H1 (cell line): ENCODE results near the gene TNRC6C. TPM values are rescaled to one million over a fixed set of nuclear protein-coding genes. Genes with fewer than 3 reads are reported as not detected.
"Not testable (repeated sequence)": the region's sequence is repeated elsewhere in the genome, so short reads cannot be mapped to it uniquely, and the experiment has no call there.

ENCODE experiments used
- CTCF ChIA-PET: fragments of 300-600 bp; sonication (Branson Sonifier 250); formaldehyde crosslinking; loops from one replicate; lab custom pipeline; 2021; ENCODE audit not compliant: partially characterized antibody; lab: Charles Lee
- POLR2A ChIA-PET: fragments of 300-600 bp; sonication (Branson Sonifier 250); formaldehyde crosslinking; loops from one replicate; lab custom pipeline; 2021; ENCODE audit warnings: inconsistent platforms; ENCODE audit not compliant: partially characterized antibody; lab: Charles Lee
- DNase-seq, 2 experiments: peaks; one replicate each; pipeline versions ENCODE4 v3.0.0 to v3.0.0-alpha.2; 2010 to 2022; ENCODE audit warnings: low spot score in 2 of 2, low read depth in 1 of 2, mixed read lengths in 1 of 2
- FAIRE-seq: peaks from 2 replicates; lab custom pipeline; 2011; peaks lifted over from hg19 to GRCh38; lab: Jason Lieb, UNC
- H2AFZ ChIP-seq: 2 replicates; pipeline ENCODE4 v1.8.1; 2012; ENCODE audit warnings: low read length, inconsistent platforms
- H2AK5ac ChIP-seq: 2 replicates; pipeline ENCODE4 v1.6.1; 2013; ENCODE audit warnings: low read depth, low read length
- H2BK120ac ChIP-seq: replicated peaks from 2 replicates; pipeline ENCODE3; 2013; ENCODE audit warnings: low read depth, low read length, inconsistent platforms
- H2BK12ac ChIP-seq: 2 replicates; pipeline ENCODE4 v1.6.1; 2013; ENCODE audit warnings: low read depth, low read length
- H2BK15ac ChIP-seq: 2 replicates; pipeline ENCODE4 v1.6.1; 2013; ENCODE audit warnings: low read length
- H2BK20ac ChIP-seq: 2 replicates; pipeline ENCODE4 v1.6.1; 2013; ENCODE audit warnings: low read length
- H2BK5ac ChIP-seq: 2 replicates; pipeline ENCODE4 v1.6.1; 2013; ENCODE audit warnings: low read depth, low read length
- H3K14ac ChIP-seq: 2 replicates; pipeline ENCODE4 v1.6.1; 2013; ENCODE audit warnings: inconsistent platforms; ENCODE audit not compliant: insufficient read length
- H3K18ac ChIP-seq: 2 replicates; pipeline ENCODE4 v1.6.1; 2013; ENCODE audit warnings: low read length; ENCODE audit errors: extremely low read depth
- H3K23ac ChIP-seq: 2 replicates; pipeline ENCODE4 v1.6.1; 2013; ENCODE audit warnings: inconsistent platforms; ENCODE audit not compliant: insufficient read length
- H3K23me2 ChIP-seq: 2 replicates; pipeline ENCODE4 v1.6.1; 2013; ENCODE audit warnings: low read depth, low read length
- H3K27ac ChIP-seq: 2 replicates; pipeline ENCODE4 v1.6.1; 2011; ENCODE audit warnings: low read depth, low read length, inconsistent platforms
- H3K27me3 ChIP-seq, 4 experiments: replicated peaks in 1 of 4; 1 replicate in 1 of 4; 2 replicates in 3 of 4; pipeline versions ENCODE4 v1.6.1 to v1.8.1; 2011 to 2013; ENCODE audit warnings: low read length in 3 of 4, mild to moderate bottlenecking in 3 of 4, inconsistent platforms in 2 of 4, mixed read lengths in 2 of 4, moderate library complexity in 1 of 4; ENCODE audit not compliant: control insufficient read depth in 3 of 4, insufficient read depth in 3 of 4; ENCODE audit errors: extremely low read depth in 1 of 4
- H3K36me3 ChIP-seq, 4 experiments: 2 replicates each; pipeline versions ENCODE4 v1.6.1 to v1.8.1; 2011 to 2013; ENCODE audit warnings: mild to moderate bottlenecking in 4 of 4, low read length in 3 of 4, moderate library complexity in 2 of 4, control low read depth in 1 of 4, inconsistent platforms in 1 of 4; ENCODE audit not compliant: insufficient read depth in 4 of 4, control insufficient read depth in 2 of 4
- H3K4ac ChIP-seq: replicated peaks from 2 replicates; pipeline ENCODE3; 2013; ENCODE audit warnings: low read length, low read depth, mixed read lengths, inconsistent platforms; ENCODE audit not compliant: insufficient read length
- H3K4me1 ChIP-seq, 4 experiments: replicated peaks in 1 of 4; 1 replicate in 1 of 4; 2 replicates in 3 of 4; pipeline versions ENCODE4 v1.6.1 to v1.8.1; 2011 to 2013; ENCODE audit warnings: low read length in 3 of 4, inconsistent platforms in 2 of 4, mixed read lengths in 1 of 4; ENCODE audit not compliant: insufficient read depth in 4 of 4, control insufficient read depth in 3 of 4
- H3K4me2 ChIP-seq, 2 experiments: 2 replicates each; pipeline versions ENCODE4 v1.6.1 to v1.8.1; 2011 to 2013; ENCODE audit warnings: low read depth in 2 of 2, low read length in 2 of 2, control low read depth in 1 of 2, inconsistent platforms in 1 of 2, mild to moderate bottlenecking in 1 of 2; ENCODE audit not compliant: insufficient read depth in 1 of 2
- H3K4me3 ChIP-seq, 4 experiments: fragments of 200-600, 300-600 bp in 1 of 4; sonication (generic), shearing (Covaris generic), sonication (Bioruptor Twin) in 1 of 4; 2 replicates each; pipeline versions ENCODE4 v1.5.1 to v1.8.1; 2011 to 2016; ENCODE audit warnings: low read length in 4 of 4, low read depth in 3 of 4, control low read depth in 2 of 4, inconsistent platforms in 2 of 4, mild to moderate bottlenecking in 2 of 4, mixed read lengths in 1 of 4, moderate library complexity in 1 of 4; ENCODE audit not compliant: insufficient read depth in 2 of 4; ENCODE audit errors: extremely low read depth in 1 of 4
- H3K56ac ChIP-seq: replicated peaks from 2 replicates; pipeline ENCODE3; 2013; ENCODE audit warnings: low read depth, mild to moderate bottlenecking, mixed read lengths, low read length, inconsistent platforms; ENCODE audit not compliant: insufficient read length
- H3K79me1 ChIP-seq: 2 replicates; pipeline ENCODE4 v1.6.1; 2013; ENCODE audit warnings: low read depth, low read length, control low read depth
- H3K79me2 ChIP-seq, 2 experiments: 2 replicates each; pipeline versions ENCODE4 v1.6.1 to v1.8.1; 2012 to 2013; ENCODE audit warnings: low read length in 2 of 2, mild to moderate bottlenecking in 2 of 2, inconsistent platforms in 1 of 2; ENCODE audit not compliant: insufficient read depth in 2 of 2, control insufficient read depth in 1 of 2
- H3K9ac ChIP-seq, 4 experiments: replicated peaks in 1 of 4; 1 replicate in 1 of 4; 2 replicates in 3 of 4; pipeline versions ENCODE4 v1.6.1 to v1.8.1; 2011 to 2013; ENCODE audit warnings: low read depth in 3 of 4, low read length in 3 of 4, control low read depth in 2 of 4, mild to moderate bottlenecking in 2 of 4, moderate library complexity in 2 of 4, inconsistent platforms in 1 of 4; ENCODE audit errors: extremely low read depth in 1 of 4
- H3K9me3 ChIP-seq, 2 experiments: 2 replicates each; pipeline versions ENCODE4 v1.6.1 to v1.8.1; 2012 to 2013; ENCODE audit warnings: mild to moderate bottlenecking in 2 of 2, moderate library complexity in 2 of 2, control low read depth in 1 of 2, inconsistent platforms in 1 of 2, low read depth in 1 of 2, low read length in 1 of 2, mixed read lengths in 1 of 2; ENCODE audit not compliant: insufficient read depth in 2 of 2
- H4K20me1 ChIP-seq, 2 experiments: replicated peaks in 1 of 2; 2 replicates each; pipeline versions ENCODE3 to v1.8.1; 2011 to 2013; ENCODE audit warnings: inconsistent platforms in 2 of 2, low read length in 2 of 2, mild to moderate bottlenecking in 1 of 2; ENCODE audit not compliant: insufficient read depth in 2 of 2, control insufficient read depth in 1 of 2
- H4K5ac ChIP-seq: 2 replicates; pipeline ENCODE4 v1.6.1; 2013; ENCODE audit warnings: low read length, low read depth, mixed read lengths, inconsistent platforms; ENCODE audit not compliant: insufficient read length
- H4K8ac ChIP-seq: 2 replicates; pipeline ENCODE4 v1.8.0; 2013; ENCODE audit warnings: mild to moderate bottlenecking, moderate library complexity, low read length, inconsistent platforms; ENCODE audit not compliant: insufficient read depth; ENCODE audit errors: extremely low read depth
- H4K91ac ChIP-seq: replicated peaks from 2 replicates; pipeline ENCODE3; 2013; ENCODE audit warnings: low read length, mixed read lengths, inconsistent platforms; ENCODE audit not compliant: insufficient read length
- WGBS, 2 experiments: shearing (Covaris generic) in 1 of 2; methylation state at CpG; one replicate each; pipeline versions ENCODE4 v1.1.6 to v1.1.7; 2013 to 2015; ENCODE audit warnings: low lambda C conversion rate in 2 of 2, mixed read lengths in 2 of 2, inconsistent platforms in 1 of 2, low coverage in 1 of 2, missing lambda C conversion rate in 1 of 2; ENCODE audit not compliant: insufficient replicate concordance in 2 of 2, insufficient coverage in 1 of 2, insufficient read length in 1 of 2; ENCODE audit errors: extremely low coverage in 1 of 2, missing lambda C conversion rate in 1 of 2; 5-methylcytosine and 5-hydroxymethylcytosine counted together
- polyA plus RNA-seq, 7 experiments: library from polyadenylated mRNA; depleted of rRNA in 3 of 7; stranded (reverse) in 5 of 7; unstranded in 2 of 7; fragments of >200 nt in 5 of 7; fragments of 200-250 nt in 2 of 7; gene quantifications; 1 replicate in 5 of 7; 2 replicates in 1 of 7; 4 replicates in 1 of 7; pipeline versions ENCODE4 v1.2.1 to v1.2.3, GENCODE V29; 2011 to 2013; ENCODE audit warnings: missing spikeins in 2 of 7, mixed read lengths in 2 of 7
- total RNA-seq: library from RNA; stranded (reverse); fragmentation: NEBNext Ultra II Directional; extraction: Animal tissue kit (Norgen Biotek cat#: 25700); gene quantifications from 2 replicates; pipeline ENCODE4 v1.2.1, GENCODE V29; 2021

TNRC6C gene
- total and polyA plus RNA-seq, 2 of the 8 experiments (the other 6 are each of a cell fraction or from before 2014, with no cell fraction given): 2.8 to 28.9 TPM

- not testable (repeated sequence) for H2BK120ac ChIP-seq, H3K14ac ChIP-seq, H3K4me1 ChIP-seq, H3K23me2 ChIP-seq, H3K27ac ChIP-seq, H4K5ac ChIP-seq, H4K8ac ChIP-seq, H3K79me1 ChIP-seq, H3K27me3 ChIP-seq, H4K91ac ChIP-seq, H2BK5ac ChIP-seq, H2BK20ac ChIP-seq, H3K18ac ChIP-seq, H3K4me2 ChIP-seq, DNase-seq, H3K23ac ChIP-seq, H3K9ac ChIP-seq, H2BK12ac ChIP-seq, H3K4me3 ChIP-seq, FAIRE-seq, H2AFZ ChIP-seq, H3K9me3 ChIP-seq, H2BK15ac ChIP-seq, H3K56ac ChIP-seq, H3K4ac ChIP-seq, H4K20me1 ChIP-seq, H2AK5ac ChIP-seq, H3K36me3 ChIP-seq
- WGBS, 2 experiments: 95% methylated on average over 6 of the region's 6 CpGs; no CpG with 5 or more reads in 1 of the 2 experiments
- POLR2A ChIA-PET: interaction anchor here (0.6 to 1.0 kb wide), 3 partner anchors 9 to 84 kb away, joined by 3 to 4 read pairs (median 4); partner anchors contain the start of gene TNRC6C
- CTCF ChIA-PET: interaction anchor here (1.5 kb wide), 1 partner anchor 12 kb away, joined by 6 read pairs; no protein-coding TSS in a partner anchor
- H3K79me2 ChIP-seq: peaks cover 0 to 42% of the 10 kb centered on the region in 2 experiments; a peak in 2 of 4 replicates
These were observed 23.9 kb downstream of the TNRC6C start for GRCh38 chr17:77982430-77982829.
